GM21737 (cell line): ENCODE measurements around the gene CSMD2.

Source experiments
- ATAC-seq: cut with Tn5 transposase; IDR thresholded peaks from one replicate; pipeline ENCODE4 v1.9.1; 2021; ENCODE audit warnings: mild to moderate bottlenecking, moderate library complexity; ENCODE audit not compliant: unreplicated experiment

CSMD2 gene

GRCh38 chr1:34156739-34157138 lies 8.3 kb downstream of the CSMD2 start:
- no peak for ATAC-seq

GRCh38 chr1:34155860-34156259 lies 9.2 kb downstream of the CSMD2 start:
- no peak for ATAC-seq

- no peak for ATAC-seq
Measured at GRCh38 chr1:34153246-34153645, 11.8 kb downstream of the CSMD2 start.

- no peak for ATAC-seq
Measured at GRCh38 chr1:34149501-34149900, 15.5 kb downstream of the CSMD2 start.

- ATAC-seq = no peak
Measured at GRCh38 chr1:34147301-34147700, 17.7 kb downstream of the CSMD2 start.

GRCh38 chr1:34144766-34145165 lies 20.3 kb downstream of the CSMD2 start:
- ATAC-seq = no peak

GRCh38 chr1:34143975-34144374 lies 21.1 kb downstream of the CSMD2 start:
- no peak for ATAC-seq

- ATAC-seq = no peak
Measured at GRCh38 chr1:34140011-34140676, 24.9 kb downstream of the CSMD2 start.

- ATAC-seq = no peak
Measured at GRCh38 chr1:34137411-34137810, 27.6 kb downstream of the CSMD2 start.

GRCh38 chr1:34132161-34132420 lies 32.9 kb downstream of the CSMD2 start:
- ATAC-seq = no peak

GRCh38 chr1:34131396-34132160 lies 33.5 kb downstream of the CSMD2 start:
- ATAC-seq = no peak

- no peak for ATAC-seq
Measured at GRCh38 chr1:34130306-34130705, 34.7 kb downstream of the CSMD2 start.

GRCh38 chr1:34129630-34130029 lies 35.4 kb downstream of the CSMD2 start:
- no peak for ATAC-seq

GRCh38 chr1:34128186-34128889 lies 36.7 kb downstream of the CSMD2 start:
- no peak for ATAC-seq

GRCh38 chr1:34127006-34128000 lies 37.7 kb downstream of the CSMD2 start:
- no peak for ATAC-seq

GRCh38 chr1:34126486-34126885 lies 38.5 kb downstream of the CSMD2 start:
- no peak for ATAC-seq

- ATAC-seq = no peak
Measured at GRCh38 chr1:34125721-34126380, 39.2 kb downstream of the CSMD2 start.

- no peak for ATAC-seq
Measured at GRCh38 chr1:34122080-34122932, 42.7 kb downstream of the CSMD2 start.

GRCh38 chr1:34115233-34115632 lies 49.8 kb downstream of the CSMD2 start:
- ATAC-seq = no peak

GRCh38 chr1:34113887-34114286 lies 51.1 kb downstream of the CSMD2 start:
- ATAC-seq = no peak
